SK-N-SH (cell line): ENCODE measurements around the gene USP12.

Source experiments
- EP300 ChIP-seq, 2 experiments: IDR thresholded peaks; 2 replicates each; pipeline versions ENCODE4 v1.4.0 to v1.6.1; 2012; ENCODE audit warnings: borderline replicate concordance in 1 of 2, low read depth in 1 of 2, low read length in 1 of 2
- JUND ChIP-seq: IDR thresholded peaks from 2 replicates; pipeline ENCODE4 v1.4.0; 2012
- NFIC ChIP-seq: IDR thresholded peaks from 2 replicates; pipeline ENCODE4 v1.4.0; 2012; ENCODE audit warnings: borderline replicate concordance
- SIN3A ChIP-seq: IDR thresholded peaks from 2 replicates; pipeline ENCODE4 v1.6.1; 2012; ENCODE audit warnings: low read depth, mild to moderate bottlenecking, low read length, moderate library complexity, borderline replicate concordance
- TAF1 ChIP-seq: IDR thresholded peaks from 2 replicates; pipeline ENCODE4 v1.6.1; 2012; ENCODE audit warnings: low read depth, mild to moderate bottlenecking, low read length, moderate library complexity, borderline replicate concordance
- TF ChIP-seq, protein P1 (sequence below): fragments of 200-600 bp; sonication (generic); IDR thresholded peaks from 2 replicates; pipeline ENCODE4 v1.6.1; 2017; ENCODE audit warnings: antibody characterized with exemption, mild to moderate bottlenecking, moderate library complexity

DNA sequence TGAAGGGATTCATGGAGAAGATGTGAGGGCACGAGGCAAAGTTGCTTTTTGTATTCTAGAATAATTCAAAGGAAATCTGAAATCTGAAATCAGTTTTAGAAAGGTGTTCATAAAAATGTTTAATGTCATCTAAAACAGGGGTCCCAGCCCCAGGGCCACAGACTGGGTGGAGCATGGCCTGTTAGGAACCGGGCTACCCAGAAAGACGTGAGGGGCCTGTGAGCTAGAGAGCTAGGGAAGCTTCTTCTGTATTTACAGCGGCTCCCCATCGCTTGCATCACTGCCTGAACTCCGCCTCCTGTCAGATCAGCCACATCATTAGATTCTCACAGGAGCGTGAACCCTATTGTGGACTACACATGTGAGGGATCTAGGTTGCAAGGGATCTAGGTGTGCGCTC, 151.2 kb downstream of the USP12 start:
- TF ChIP-seq JUND, result no peak
- TF ChIP-seq, protein P1, sequence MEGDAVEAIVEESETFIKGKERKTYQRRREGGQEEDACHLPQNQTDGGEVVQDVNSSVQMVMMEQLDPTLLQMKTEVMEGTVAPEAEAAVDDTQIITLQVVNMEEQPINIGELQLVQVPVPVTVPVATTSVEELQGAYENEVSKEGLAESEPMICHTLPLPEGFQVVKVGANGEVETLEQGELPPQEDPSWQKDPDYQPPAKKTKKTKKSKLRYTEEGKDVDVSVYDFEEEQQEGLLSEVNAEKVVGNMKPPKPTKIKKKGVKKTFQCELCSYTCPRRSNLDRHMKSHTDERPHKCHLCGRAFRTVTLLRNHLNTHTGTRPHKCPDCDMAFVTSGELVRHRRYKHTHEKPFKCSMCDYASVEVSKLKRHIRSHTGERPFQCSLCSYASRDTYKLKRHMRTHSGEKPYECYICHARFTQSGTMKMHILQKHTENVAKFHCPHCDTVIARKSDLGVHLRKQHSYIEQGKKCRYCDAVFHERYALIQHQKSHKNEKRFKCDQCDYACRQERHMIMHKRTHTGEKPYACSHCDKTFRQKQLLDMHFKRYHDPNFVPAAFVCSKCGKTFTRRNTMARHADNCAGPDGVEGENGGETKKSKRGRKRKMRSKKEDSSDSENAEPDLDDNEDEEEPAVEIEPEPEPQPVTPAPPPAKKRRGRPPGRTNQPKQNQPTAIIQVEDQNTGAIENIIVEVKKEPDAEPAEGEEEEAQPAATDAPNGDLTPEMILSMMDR, result no peak
- no peak for TF ChIP-seq EP300 (IDR thresholded peaks at IDR 0.05; ENCODE audit: borderline replicate concordance in 1 of 2, low read depth in 1 of 2, low read length in 1 of 2)
- no peak for TF ChIP-seq SIN3A
- TF ChIP-seq NFIC, result no peak
- TF ChIP-seq TAF1, result no peak
